Vagina (tissue), 2 donors: ENCODE data around the gene TAF1B.

ENCODE experiments used
- CTCF ChIP-seq, 3 experiments: fragments of 450-650 bp in 2 of 3; fragments of 200-600 bp in 1 of 3; sonication (generic) in 1 of 3; IDR thresholded peaks; one replicate each; pipeline ENCODE4 v1.5.1; 2017 to 2019; ENCODE audit warnings: antibody characterized with exemption in 3 of 3, mild to moderate bottlenecking in 2 of 3, moderate library complexity in 2 of 3
- POLR2A ChIP-seq, 2 donors: fragments of 450-650 bp; IDR thresholded peaks; one replicate each; pipeline ENCODE4 v1.6.1; 2017; ENCODE audit warnings: antibody characterized with exemption in 2 of 2, mild to moderate bottlenecking in 2 of 2, moderate library complexity in 2 of 2

GRCh38 chr2:9809064-9809356 lies 34.3 kb upstream of the TAF1B start:
- TF ChIP-seq CTCF (IDR thresholded peaks at IDR 0.05) (no peak), POLR2A (IDR thresholded peaks at IDR 0.05) (no peak)
